IPS DF 6.9 (cell line): ENCODE data around the gene HHIPL1.

Experiments
- DNase-seq: peaks from one replicate; pipeline ENCODE4 v3.0.0-alpha.2; 2013; ENCODE audit warnings: low read depth, low spot score
- H3K27ac ChIP-seq: one replicate; pipeline ENCODE4 v1.5.1; 2013; ENCODE audit warnings: low read length, control low read depth
- H3K27me3 ChIP-seq: 2 replicates; pipeline ENCODE4 v1.6.1; 2013; ENCODE audit warnings: mild to moderate bottlenecking, low read length; ENCODE audit not compliant: control insufficient read depth, insufficient read depth
- H3K36me3 ChIP-seq: 2 replicates; pipeline ENCODE4 v1.6.1; 2013; ENCODE audit warnings: low read length; ENCODE audit not compliant: control insufficient read depth, insufficient read depth
- H3K4me1 ChIP-seq: 2 replicates; pipeline ENCODE4 v1.6.1; 2013; ENCODE audit warnings: low read length; ENCODE audit not compliant: control insufficient read depth, insufficient read depth
- H3K4me3 ChIP-seq: 2 replicates; pipeline ENCODE4 v1.5.1; 2013; ENCODE audit warnings: mild to moderate bottlenecking, low read length
- H3K9me3 ChIP-seq: 2 replicates; pipeline ENCODE4 v1.6.1; 2013; ENCODE audit warnings: low read length, inconsistent platforms; ENCODE audit not compliant: control insufficient read depth, insufficient read depth
- WGBS: extraction: QIAGEN DNeasy Blood & Tissue Kit; methylation state at CpG from one replicate; pipeline ENCODE4 v1.1.7; 2013; ENCODE audit warnings: mixed read lengths, missing lambda C conversion rate; ENCODE audit not compliant: insufficient read length, insufficient coverage; 5-methylcytosine and 5-hydroxymethylcytosine counted together

The HHIPL1 gene

GRCh38 chr14:99717682-99718013 is 72.7 kb downstream of the HHIPL1 start:
- no peak overlapping the region for H3K27ac ChIP-seq
- no peak overlapping the region for H3K4me3 ChIP-seq
- H3K4me1 ChIP-seq: 0 out of 2 replicates have a peak, but pooled peaks cover 3% of the 10 kb centered on the region
- WGBS: no CpG with 5 or more reads among the region's 5 CpGs
- no peak for DNase-seq
- H3K27me3 ChIP-seq: no peaks in the 10 kb centered on the region
- no peaks in the 10 kb centered on the region for H3K9me3 ChIP-seq
- H3K36me3 ChIP-seq: no peaks in the 10 kb centered on the region

DNA sequence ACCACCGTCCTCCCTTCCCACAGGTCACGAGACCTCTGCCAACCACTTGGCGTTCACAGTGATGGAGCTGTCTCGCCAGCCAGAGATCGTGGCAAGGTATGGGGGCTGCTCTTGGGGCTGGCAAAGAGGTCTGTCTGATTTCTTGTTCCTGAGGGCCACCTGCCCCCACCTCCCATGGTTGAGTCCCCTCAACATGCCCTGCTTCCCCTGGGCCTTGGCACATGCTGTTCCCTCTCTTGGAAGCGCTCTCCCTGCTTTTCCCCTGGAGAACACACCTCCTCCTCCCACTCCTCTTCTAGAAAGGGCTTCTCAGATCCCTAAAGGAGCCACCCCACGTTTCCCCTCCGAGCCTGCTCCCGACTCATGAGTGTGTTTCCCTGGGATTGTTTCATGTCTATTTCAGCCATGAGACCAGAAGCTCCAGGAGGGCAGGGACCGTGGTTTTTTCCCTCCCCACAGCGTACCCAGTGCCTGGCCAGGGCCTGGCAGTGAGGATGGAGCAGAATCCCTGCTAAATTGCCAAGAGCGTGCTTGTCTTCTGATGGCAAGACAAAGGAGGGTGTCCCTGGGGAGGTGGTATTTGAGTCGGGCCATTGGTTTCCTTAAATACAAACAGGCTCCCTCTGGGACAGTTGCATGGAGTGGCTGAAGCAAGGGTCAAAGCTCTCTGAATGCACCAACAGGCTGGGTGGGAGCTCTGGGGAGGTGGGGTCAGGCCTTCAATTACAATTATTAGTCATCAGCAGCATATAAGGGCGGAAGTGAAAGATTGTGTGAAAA is 73.3 kb downstream of the HHIPL1 start:
- Histone ChIP-seq H3K9me3 (no peaks in the 10 kb centered on the region), H3K27me3 (no peaks in the 10 kb centered on the region), H3K27ac (no peak overlapping the region), H3K36me3 (no peaks in the 10 kb centered on the region), H3K4me1 (0 out of 2 replicates have a peak, but pooled peaks cover 3% of the 10 kb centered on the region), H3K4me3 (no peak overlapping the region)
- WGBS: no CpG with 5 or more reads among the region's 14 CpGs
- DNase-seq: no peak

DNA sequence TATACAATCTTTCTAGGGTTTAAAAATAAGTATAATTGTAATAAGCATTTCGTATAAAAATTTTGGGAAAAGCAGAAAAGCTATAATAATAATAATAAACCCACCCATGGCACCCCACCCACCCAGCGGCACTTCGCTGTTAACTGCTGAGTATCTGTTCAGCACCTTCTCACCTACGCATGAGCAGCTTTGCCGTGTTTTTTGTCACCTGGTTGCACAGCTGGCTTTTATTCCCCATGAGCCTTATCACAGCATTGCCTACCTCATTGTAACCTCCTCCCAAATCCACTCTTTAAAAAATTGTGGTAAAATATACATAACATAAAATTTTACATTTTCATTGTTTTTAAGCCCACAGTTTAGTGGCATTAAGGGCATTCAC is 73.9 kb downstream of the HHIPL1 start:
- Histone ChIP-seq H3K27ac (no peak overlapping the region), H3K9me3 (no peaks in the 10 kb centered on the region), H3K27me3 (no peaks in the 10 kb centered on the region), H3K4me1 (0 out of 2 replicates have a peak, but pooled peaks cover 3% of the 10 kb centered on the region), H3K36me3 (no peaks in the 10 kb centered on the region), H3K4me3 (no peak overlapping the region)
- no peak for DNase-seq
- whole genome bisulfite sequencing: no CpG with 5 or more reads among the region's 5 CpGs

DNA sequence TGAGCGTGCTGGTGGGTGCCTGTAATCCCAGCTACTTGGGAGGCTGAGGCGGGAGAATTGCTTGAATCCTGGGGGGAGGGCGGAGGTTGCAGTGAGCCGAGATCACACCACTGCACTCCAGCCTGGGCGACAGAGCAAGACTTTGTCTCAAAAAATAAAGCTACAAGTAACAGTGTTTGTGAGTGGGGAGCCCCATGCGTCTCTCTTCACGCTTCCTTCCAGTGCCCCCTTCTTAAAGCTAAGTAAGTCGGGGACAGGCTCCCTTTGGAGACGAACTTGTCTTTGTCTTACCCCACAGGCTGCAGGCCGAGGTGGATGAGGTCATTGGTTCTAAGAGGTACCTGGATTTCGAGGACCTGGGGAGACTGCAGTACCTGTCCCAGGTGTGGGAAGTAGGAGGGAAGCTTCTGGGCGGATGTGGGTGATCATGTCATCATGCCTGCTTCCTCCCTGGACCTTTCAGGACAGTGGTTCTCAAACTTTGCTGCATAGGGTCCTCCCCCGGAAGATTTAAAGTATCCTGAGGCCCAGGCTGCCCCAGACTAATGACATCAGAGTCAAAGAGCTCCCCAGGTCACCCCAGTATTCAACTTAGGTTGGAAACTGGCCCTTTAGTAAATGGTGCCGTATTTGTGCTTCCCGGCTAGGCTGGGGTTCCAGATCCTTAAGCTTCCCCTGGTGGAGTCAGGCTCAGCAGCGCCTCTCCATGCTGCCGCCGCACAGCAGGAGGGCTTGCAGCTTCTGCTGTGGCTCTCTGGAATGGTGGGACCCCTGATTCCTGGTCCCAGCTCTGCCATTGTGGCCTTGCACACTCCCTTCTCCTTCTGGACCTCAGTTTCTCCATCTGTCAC is 76.2 kb downstream of the HHIPL1 start:
- H3K4me1 ChIP-seq: peaks cover 3% of the 10 kb centered on the region; the same call in 1 of the 2 replicates
- H3K4me3 ChIP-seq: no peak overlapping the region
- no CpG with 5 or more reads among the region's 18 CpGs for WGBS
- no peak for DNase-seq
- H3K27ac ChIP-seq: no peak overlapping the region
- no peaks in the 10 kb centered on the region for H3K27me3 ChIP-seq
- H3K9me3 ChIP-seq: no peaks in the 10 kb centered on the region
- no peaks in the 10 kb centered on the region for H3K36me3 ChIP-seq

GRCh38 chr14:99721792-99722516 is 77.0 kb downstream of the HHIPL1 start:
- Histone ChIP-seq H3K4me3 (no peak overlapping the region), H3K9me3 (no peaks in the 10 kb centered on the region), H3K27ac (no peak overlapping the region), H3K4me1 (peaks cover 3% of the 10 kb centered on the region; the same call in 1 of the 2 replicates), H3K36me3 (no peaks in the 10 kb centered on the region; the same call in 1 of the 2 replicates), H3K27me3 (no peaks in the 10 kb centered on the region)
- no peak for DNase-seq
- WGBS: no CpG with 5 or more reads among the region's 12 CpGs

- Histone ChIP-seq H3K36me3 (no peaks in the 10 kb centered on the region; the same call in 1 of the 2 replicates), H3K4me1 (peaks cover 3% of the 10 kb centered on the region; the same call in 1 of the 2 replicates), H3K9me3 (no peaks in the 10 kb centered on the region), H3K27ac (no peak overlapping the region), H3K4me3 (no peak overlapping the region), H3K27me3 (no peaks in the 10 kb centered on the region)
- DNase-seq: no peak
- WGBS: no CpG with 5 or more reads among the region's 9 CpGs
Observed at GRCh38 chr14:99722741-99723140, 77.8 kb downstream of the HHIPL1 start.

GRCh38 chr14:99724196-99724891 is 79.4 kb downstream of the HHIPL1 start:
- WGBS: no CpG with 5 or more reads among the region's 5 CpGs
- no peaks in the 10 kb centered on the region for H3K27me3 ChIP-seq
- H3K4me3 ChIP-seq: no peak overlapping the region
- H3K9me3 ChIP-seq: no peaks in the 10 kb centered on the region
- no peaks in the 10 kb centered on the region; the same call in 1 of the 2 replicates for H3K36me3 ChIP-seq
- no peak overlapping the region for H3K27ac ChIP-seq
- no peak for DNase-seq
- H3K4me1 ChIP-seq: peaks cover 1% of the 10 kb centered on the region; the same call in 1 of the 2 replicates

DNA sequence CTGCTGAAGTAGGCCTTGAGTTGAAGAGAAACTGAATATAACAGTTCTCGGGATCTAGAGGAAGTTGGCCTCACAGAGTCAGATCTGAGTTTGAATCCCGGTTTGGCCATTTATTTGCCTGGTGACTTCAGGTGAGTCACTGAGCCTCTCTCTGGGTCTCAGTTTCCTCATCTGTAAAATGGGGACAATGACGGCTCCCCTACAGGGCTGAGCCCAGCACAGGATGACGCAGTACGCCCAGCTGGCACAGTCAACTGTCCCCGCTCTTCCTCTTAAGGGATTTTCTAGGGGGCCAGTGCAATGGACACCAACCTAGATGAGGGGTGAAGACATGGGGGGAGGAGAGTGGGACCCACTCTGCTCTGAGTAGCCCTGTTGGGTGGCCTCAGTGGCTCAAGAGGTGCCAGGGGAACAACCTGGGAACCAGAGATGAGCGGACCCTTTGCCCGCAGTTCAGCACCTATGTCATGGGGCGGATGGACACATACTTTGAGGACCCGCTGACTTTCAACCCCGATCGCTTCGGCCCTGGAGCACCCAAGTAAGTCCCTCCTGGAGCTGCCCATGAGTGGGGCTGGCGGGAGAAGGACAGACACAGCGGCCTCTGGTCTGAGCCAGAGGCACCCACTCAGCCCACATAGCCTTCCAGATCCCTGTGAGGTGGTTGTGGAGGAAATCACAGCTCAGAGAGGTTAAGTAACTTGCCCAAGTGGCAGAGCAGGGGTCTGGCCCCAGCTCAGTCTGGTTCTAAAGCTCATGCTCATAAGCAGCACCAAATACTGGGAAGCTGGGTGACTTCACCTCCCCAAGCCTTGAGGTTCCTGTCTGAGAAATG is 80.2 kb downstream of the HHIPL1 start:
- DNase-seq: no peak
- H3K36me3 ChIP-seq: no peaks in the 10 kb centered on the region; the same call in 1 of the 2 replicates
- H3K4me1 ChIP-seq: peaks cover 1% of the 10 kb centered on the region; the same call in 1 of the 2 replicates
- H3K27ac ChIP-seq: no peak overlapping the region
- H3K9me3 ChIP-seq: no peaks in the 10 kb centered on the region
- WGBS: no CpG with 5 or more reads among the region's 15 CpGs
- H3K27me3 ChIP-seq: no peaks in the 10 kb centered on the region
- H3K4me3 ChIP-seq: no peak overlapping the region

DNA sequence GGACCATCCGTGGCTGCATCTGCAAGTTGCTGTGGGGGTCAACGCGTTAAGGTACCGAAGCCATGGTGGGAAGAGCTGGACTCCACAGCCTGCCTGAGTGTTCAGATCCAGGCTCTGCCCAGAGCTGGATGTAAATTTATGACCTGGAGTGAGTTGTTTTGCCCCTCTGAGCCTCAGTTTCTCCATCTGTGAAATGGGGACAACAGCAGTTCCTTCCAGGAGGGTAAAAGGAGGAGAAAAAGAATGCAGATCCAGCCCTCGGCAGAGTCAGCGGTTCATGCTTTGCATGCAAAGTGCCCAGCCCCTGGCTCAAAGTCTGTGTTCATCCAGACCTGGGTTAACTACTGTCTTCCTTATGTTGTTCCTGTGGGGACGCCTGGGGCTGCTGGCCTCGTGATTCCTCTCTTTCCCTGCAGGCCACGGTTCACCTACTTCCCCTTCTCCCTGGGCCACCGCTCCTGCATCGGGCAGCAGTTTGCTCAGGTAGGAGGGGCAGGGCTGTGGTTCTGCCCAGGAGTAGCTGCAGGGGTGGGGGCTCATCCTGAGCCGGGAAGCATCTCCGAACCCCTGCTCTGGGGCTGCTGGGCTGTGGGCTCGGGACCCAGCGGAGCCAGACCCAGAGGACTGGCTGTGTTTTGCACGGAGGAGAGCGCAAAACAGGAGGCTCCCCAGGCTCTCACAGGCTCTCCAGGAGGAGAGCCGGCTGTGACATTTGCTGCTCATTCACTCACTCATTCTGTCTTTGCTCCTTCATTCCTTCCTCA is 81.0 kb downstream of the HHIPL1 start:
- no peaks in the 10 kb centered on the region for H3K9me3 ChIP-seq
- peaks cover 4% of the 10 kb centered on the region; the same call in 1 of the 2 replicates for H3K4me1 ChIP-seq
- DNase-seq: no peak
- H3K27me3 ChIP-seq: no peaks in the 10 kb centered on the region
- no CpG with 5 or more reads among the region's 18 CpGs for WGBS
- H3K36me3 ChIP-seq: no peaks in the 10 kb centered on the region; the same call in 1 of the 2 replicates
- H3K27ac ChIP-seq: no peak overlapping the region
- no peak overlapping the region for H3K4me3 ChIP-seq
